ENCODE results near the gene EDAR.

Gene EDAR

DNA sequence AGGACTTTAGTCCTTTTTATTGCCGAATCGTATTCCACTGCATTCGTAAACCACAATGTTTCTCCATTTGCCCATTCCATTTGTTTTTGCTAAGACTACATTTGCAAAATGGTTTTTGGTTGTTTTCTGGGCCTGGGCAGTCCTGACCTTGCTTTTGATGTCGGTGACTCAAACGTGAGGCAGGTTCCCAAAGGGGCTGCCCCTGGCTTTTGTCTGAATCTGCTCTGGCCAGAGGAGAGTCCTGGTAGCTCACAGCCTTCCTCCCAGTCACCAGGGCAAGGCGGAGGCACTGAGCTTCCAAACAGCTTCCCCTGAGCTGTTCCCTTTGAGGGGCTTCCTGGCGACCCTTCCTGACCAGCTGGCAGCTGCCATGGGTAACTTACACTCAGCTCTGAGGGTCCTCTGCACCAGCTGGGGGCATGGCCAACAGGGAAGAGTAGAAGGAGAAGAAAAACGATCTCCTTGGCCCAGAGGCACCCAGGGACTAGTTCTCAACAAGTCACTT, 47.8 kb downstream of the EDAR start:
- H3K9me3 Mint-ChIP-seq, result peaks cover 21% of the 10 kb centered on the region
- TF ChIP-seq CTCF (IDR thresholded peaks at IDR 0.05), result no peak
- no peak overlapping the region for H3K4me3 Mint-ChIP-seq
- no peaks in the 10 kb centered on the region for H3K27me3 Mint-ChIP-seq (ENCODE audit: low read depth, poor library complexity)
- DNase-seq, result no peak
- H3K4me1 Mint-ChIP-seq, result peaks cover 40% of the 10 kb centered on the region
- H3K36me3 Mint-ChIP-seq (ENCODE audit: low read depth), result peaks cover 42% of the 10 kb centered on the region
- no peak overlapping the region for H3K27ac Mint-ChIP-seq

DNA sequence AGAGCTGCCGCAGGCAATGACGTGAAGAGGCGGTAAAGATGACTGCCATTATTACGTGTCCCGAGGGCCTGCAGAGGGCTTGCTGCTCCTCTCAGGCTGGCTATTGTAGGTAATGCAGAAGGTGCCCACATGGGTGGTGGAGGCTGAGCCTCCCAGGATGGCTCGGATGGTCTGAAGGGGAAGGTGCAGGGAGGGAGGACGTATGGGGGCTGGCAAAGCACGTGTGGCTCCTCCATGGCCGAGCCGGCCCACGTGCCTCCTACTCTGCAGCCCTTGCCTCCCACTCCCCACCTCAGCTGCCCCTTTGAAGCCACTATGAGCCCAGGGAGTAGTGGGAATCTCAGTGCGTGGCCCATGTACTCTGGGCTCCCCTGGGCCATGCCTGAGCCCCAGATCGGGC, 48.9 kb downstream of the EDAR start:
- H3K9me3 Mint-ChIP-seq, result peaks cover 10% of the 10 kb centered on the region
- TF ChIP-seq CTCF (IDR thresholded peaks at IDR 0.05), result no peak
- H3K27me3 Mint-ChIP-seq (ENCODE audit: low read depth, poor library complexity), result no peaks in the 10 kb centered on the region
- H3K4me1 Mint-ChIP-seq, result peaks cover 50% of the 10 kb centered on the region
- H3K27ac Mint-ChIP-seq, result peak overlapping the region; percentile 67
- DNase-seq, result no peak
- peaks cover 31% of the 10 kb centered on the region for H3K36me3 Mint-ChIP-seq (ENCODE audit: low read depth)
- no peak overlapping the region for H3K4me3 Mint-ChIP-seq

DNA sequence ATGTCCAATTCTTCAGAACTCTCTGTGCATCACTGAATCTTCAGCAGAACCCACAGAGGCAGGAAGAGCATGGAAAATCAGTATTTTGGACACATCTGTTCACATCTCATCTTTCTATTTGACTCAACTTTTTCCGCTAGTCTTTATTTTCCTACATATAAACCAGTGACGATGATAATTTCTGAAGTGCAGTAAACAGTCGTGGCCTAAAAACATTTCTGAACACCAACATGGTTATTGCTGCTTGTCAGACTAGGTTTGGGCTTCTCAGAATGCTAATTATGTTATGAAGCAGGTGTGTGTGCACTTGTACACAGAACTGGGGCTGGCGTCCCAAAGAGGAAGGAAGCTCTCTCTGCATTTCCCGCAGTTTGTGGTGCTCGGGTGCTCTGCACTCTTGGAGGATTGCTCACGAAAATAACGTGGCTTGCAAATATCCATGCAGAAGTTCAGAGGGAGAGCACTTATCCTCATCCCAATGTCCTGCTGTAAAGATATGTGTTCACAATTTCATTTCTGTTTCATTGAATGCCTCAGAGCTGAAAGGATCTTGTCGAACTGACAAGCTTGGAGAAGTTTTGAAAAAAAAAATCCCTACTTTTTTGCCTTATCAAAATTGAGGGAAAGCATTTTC, 50.8 kb downstream of the EDAR start:
- H3K36me3 Mint-ChIP-seq (ENCODE audit: low read depth), result peaks cover 25% of the 10 kb centered on the region
- no peak overlapping the region for H3K27ac Mint-ChIP-seq
- H3K27me3 Mint-ChIP-seq (ENCODE audit: low read depth, poor library complexity), result no peaks in the 10 kb centered on the region
- H3K4me3 Mint-ChIP-seq, result no peak overlapping the region
- peaks cover 64% of the 10 kb centered on the region for H3K4me1 Mint-ChIP-seq
- TF ChIP-seq CTCF (IDR thresholded peaks at IDR 0.05), result no peak
- DNase-seq, result no peak
- peaks cover 3% of the 10 kb centered on the region for H3K9me3 Mint-ChIP-seq

- H3K27ac Mint-ChIP-seq, result peak overlapping the region; percentile 0
- no peaks in the 10 kb centered on the region for H3K27me3 Mint-ChIP-seq (ENCODE audit: low read depth, poor library complexity)
- no peak for TF ChIP-seq CTCF (IDR thresholded peaks at IDR 0.05)
- H3K4me3 Mint-ChIP-seq, result no peak overlapping the region
- no peak for DNase-seq
- H3K9me3 Mint-ChIP-seq, result peaks cover 3% of the 10 kb centered on the region
- H3K4me1 Mint-ChIP-seq, result peaks cover 64% of the 10 kb centered on the region
- peaks cover 18% of the 10 kb centered on the region for H3K36me3 Mint-ChIP-seq (ENCODE audit: low read depth)
Observed at GRCh38 chr2:108937367-108938017, 51.5 kb downstream of the EDAR start.

DNA sequence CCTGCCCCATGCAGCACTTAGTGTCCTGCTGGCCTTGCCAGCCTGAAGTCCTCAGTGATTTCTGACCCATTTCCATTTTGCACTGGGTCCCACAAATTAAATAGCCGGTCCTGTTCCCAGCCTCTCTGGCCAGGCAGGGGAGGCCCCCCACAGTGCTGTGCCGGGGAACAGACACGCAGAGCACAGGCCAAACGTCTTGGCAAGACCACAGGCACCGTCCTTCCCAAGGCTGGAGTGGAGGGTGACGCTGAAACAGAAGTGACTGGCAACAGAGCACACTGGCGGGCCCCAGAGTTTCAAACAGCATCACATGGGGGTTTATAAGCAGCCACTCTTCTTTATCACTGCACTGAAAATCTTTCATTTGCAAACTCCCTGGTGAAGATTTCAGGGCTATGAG, 52.2 kb downstream of the EDAR start:
- TF ChIP-seq CTCF (IDR thresholded peaks at IDR 0.05), result no peak
- peaks cover under 1% of the 10 kb centered on the region for H3K9me3 Mint-ChIP-seq
- H3K36me3 Mint-ChIP-seq (ENCODE audit: low read depth), result peaks cover 12% of the 10 kb centered on the region
- peaks cover 63% of the 10 kb centered on the region for H3K4me1 Mint-ChIP-seq
- DNase-seq, result no peak
- peak overlapping the region; percentile 29 for H3K27ac Mint-ChIP-seq
- H3K27me3 Mint-ChIP-seq (ENCODE audit: low read depth, poor library complexity), result no peaks in the 10 kb centered on the region
- no peak overlapping the region for H3K4me3 Mint-ChIP-seq
